RPMI7951 (cell line): ENCODE measurements around the gene CHST1. TPM values are rescaled to one million over a fixed set of nuclear protein-coding genes. Genes with fewer than 3 reads are reported as not detected.

Experiments
- DNase-seq: peaks from one replicate; pipeline ENCODE4 v3.0.0-alpha.2; 2012; ENCODE audit warnings: low read depth
- total RNA-seq: library from RNA; depleted of rRNA; stranded (reverse); fragments of >200 nt; shearing (Covaris generic); gene quantifications from 2 replicates; pipeline ENCODE4 v1.2.3, GENCODE V29; 2014

Gene CHST1
- total RNA-seq, 1 experiment from 2014 or later = 0.36 TPM

DNA sequence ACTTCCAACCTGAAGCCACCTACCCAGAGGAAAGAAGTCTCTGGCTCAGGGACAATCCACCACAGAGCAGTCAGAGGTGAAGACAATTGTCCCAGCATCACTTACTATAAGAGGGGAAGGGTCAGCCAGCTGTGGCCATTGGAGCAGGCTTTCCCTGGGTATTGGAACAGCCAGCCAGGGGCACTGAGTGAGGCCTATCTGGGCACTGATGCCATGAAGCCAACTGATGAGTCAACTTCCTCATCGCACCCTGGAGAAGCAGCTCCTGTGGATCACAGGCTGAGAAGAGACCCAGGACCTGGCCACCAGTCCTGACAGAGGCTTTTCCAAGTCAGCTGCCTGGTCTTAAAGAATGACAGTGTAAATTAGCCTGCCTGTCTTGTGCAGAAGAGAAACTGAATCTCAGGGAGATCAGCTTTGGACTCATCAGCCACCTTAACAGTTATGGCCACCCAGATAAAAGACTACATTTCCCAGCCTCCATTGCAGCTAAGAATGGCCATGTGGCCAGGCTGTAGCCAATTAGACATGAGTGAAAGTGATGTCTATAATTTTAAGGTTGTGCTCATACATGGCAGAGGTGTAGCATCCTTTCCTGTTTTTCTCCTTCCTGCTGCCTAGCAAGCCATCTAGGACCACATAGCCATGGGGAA, 19.0 kb downstream of the CHST1 start:
- DNase-seq = peak; percentile 25

GRCh38 chr11:45644981-45645889, 20.2 kb downstream of the CHST1 start:
- DNase-seq = no peak

DNA sequence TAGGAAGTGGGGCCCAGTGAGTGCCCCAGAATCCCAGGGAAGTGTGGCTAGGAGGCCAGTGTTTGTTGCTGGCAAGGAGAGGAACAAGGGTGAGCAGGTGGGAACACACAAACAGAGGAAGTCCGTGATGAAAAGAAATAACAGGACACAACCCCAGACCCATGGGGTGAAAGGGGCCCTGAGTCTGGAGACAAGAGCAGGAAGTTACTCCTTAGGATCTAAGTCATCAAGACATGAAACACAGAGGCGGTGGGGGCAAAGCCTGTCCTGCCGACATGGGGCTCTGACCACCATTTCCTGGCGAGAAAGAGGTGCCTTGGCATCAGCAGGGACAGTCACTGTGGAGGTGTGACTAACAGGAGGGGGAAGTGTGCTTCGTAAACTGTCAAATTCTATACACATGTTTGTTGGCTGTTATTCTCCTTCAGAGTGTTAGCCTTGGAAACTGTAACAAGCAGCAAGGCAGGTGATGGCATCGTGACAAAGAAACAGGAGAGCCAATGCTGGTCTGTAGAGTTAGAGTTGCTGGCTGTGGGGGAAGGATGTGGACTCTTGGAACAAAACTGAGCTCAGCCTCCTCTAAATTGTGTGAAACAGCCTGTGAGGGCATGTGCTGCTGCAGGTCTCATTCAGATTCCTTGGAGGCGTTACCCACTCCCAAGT, 21.7 kb downstream of the CHST1 start:
- DNase-seq = no peak

DNA sequence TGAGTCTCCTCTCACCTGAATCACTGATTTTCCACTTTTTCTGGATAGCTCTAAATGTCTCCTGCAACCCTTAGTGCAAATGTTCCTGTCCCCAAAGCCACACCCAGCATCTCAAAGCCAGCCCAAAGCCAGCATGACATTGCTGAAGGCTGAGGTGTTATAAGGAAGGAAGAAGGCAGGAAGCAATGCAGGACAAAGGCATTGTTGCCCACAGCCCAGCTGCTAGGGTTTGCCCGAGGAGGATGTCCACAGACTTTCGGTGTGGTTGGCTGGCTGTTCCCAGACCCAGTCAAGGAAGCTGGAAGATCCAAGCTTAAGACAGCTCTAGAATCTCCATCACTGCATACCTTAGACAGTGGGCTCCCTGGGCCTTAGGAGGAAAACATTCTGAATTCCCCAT, 23.5 kb downstream of the CHST1 start:
- no peak for DNase-seq

DNA sequence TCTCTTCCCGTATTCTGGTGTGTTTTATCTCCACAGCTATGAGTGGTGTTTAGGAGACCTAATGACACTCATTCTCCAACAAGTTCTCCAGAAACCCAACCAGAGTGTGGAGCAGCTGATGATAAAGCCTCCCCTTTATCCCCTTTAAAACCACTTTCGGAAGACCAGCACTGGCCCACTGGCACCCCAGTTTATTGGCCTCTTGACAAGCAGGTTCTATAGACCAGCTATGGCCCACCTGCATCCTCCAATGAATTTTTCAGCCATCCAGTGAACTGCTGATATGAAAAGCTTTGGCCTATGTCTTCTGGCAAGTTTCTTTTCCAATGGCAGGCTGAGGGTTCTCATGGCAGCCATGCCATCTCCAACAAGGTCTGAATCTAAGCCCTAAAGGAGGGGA, 27.4 kb downstream of the CHST1 start:
- no peak for DNase-seq

GRCh38 chr11:45635907-45636306, 29.5 kb downstream of the CHST1 start:
- no peak for DNase-seq

DNA sequence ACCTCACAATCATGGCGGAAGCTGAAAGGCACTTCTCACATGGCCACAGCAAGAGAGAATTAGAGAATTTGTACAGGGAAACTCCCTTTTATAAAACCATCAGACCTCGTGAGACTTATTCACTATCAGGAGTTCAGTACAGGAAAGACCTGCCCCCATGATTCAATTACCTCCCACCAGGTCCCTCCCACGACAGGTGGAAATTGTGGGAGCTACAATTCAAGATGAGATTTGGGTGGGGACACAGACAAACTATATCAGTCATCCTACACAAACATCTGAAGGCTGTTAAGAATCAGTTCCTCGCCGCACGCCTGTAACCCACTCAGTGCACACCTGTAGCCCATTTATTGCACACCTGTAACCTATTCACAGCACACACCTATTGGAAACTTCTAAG, 39.8 kb downstream of the CHST1 start:
- no peak for DNase-seq

- no peak for DNase-seq
These were observed 41.3 kb downstream of the CHST1 start for GRCh38 chr11:45624095-45624494.

- DNase-seq = no peak
These were observed 42.6 kb downstream of the CHST1 start for GRCh38 chr11:45622861-45623260.

DNA sequence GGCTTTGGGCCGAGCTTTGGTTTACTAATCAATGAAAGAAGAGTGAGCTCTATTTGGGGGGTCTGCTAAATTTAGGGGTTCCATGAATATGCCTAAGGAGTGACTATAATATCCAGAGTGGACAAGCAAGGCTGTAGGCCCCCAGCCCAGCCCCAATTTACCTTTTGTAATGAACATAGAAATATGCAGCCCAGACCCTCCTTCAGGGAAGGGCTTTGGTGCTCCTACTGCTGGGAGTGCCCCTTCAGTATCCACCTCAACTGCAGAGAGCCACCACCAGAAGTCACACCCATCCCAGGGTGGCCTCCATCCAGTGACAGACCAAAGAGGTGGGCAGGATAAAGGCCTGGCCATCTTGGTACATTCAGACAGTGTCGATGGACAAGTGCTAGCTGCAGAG, 43.1 kb downstream of the CHST1 start:
- DNase-seq = no peak

DNA sequence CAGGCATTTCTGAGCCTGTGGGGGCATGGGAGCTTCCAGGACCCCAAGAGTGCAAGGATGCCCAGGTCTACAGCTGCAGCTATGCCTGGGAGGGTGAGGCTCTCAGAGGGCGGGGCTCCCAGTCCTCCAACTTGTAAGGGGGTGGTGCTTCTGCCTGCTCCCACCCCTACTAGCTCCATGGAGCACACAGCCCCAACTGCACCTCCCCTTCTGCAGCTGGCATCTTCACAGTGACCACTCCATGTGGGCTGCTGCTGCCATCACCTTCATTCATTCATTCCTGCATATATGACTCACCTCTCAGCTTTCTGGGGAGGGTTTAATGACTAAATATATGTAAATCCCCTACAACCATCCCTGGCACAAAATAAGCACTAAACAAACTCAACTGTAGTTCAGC, 43.8 kb downstream of the CHST1 start:
- DNase-seq = no peak

DNA sequence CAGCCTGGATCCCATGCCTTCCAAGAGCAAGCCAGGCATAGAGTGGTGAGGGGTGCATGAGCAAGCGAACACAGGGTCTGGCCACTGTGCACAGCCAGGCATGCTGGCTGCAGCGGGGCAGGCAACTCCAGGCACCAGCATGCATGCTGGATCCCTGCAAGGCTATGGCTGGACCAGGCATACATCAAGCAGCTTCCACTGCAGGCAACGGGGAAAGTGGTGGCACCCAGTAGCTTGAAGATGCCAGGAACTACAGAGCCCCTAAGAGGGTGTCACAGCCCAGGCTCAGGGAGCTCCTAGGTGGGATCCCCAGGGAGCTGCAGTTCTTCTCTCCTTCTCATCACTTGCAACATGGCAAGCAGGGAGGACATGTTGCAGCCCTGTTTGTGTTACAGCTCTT, 45.2 kb downstream of the CHST1 start:
- no peak for DNase-seq

- DNase-seq = no peak
These were observed 46.5 kb downstream of the CHST1 start for GRCh38 chr11:45618897-45619296.

DNA sequence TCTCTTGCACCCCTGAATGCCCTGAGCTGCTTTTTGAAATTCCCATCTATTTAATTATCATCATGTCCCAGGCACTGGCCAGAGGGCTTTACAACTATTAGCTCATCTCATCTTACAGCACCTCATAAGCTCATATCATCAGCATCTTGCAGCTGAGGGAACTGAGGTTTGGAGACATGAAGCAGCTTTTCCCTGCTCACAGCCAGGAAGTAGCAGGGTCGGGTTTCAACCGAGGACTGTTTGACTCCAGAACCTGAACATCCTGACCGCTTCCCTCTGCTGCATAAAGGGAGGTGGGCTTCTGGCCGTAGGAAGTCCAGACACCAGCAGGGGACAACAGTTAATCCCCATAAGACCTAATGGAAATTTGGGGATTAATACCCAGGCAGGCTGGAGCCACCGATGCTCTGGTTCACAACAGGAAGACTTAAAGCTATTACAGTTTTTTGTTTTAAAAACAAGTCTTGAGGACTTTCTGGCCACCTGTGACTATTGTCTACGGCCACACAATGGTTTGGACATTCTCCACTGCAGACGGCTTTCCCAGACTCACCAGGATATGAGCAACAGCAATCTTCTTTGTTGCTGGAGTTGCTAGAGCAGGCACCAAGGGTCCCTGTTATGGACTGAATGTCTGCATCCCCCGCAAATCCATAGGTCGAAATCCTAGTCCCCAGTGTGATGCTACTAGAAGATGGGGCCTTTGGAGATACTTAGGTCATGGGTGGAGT, 47.4 kb downstream of the CHST1 start:
- no peak for DNase-seq

GRCh38 chr11:45616802-45617549, 48.4 kb downstream of the CHST1 start:
- no peak for DNase-seq

- no peak for DNase-seq
These were observed 50.1 kb downstream of the CHST1 start for GRCh38 chr11:45615182-45615792.

- no peak for DNase-seq
These were observed 51.1 kb downstream of the CHST1 start for GRCh38 chr11:45614196-45614828.

DNA sequence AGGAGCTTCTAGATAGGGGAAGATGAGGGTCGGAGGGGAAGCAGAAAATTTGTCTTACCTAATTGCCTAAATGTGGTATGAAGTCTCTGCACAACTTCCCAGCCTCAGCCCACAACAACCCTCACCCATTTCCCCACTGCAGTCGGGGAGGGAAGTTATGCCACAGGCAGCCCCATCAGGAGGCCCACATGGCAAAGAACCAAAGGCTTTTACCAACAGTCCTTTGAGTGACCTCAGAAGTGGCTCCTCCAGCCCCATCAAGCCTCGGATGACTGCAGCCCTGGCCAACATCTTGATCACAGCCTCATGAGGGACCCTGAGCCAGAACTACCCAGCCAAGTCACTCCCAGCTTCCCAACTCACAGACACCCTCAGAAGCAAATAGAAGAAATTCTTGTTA, 54.8 kb downstream of the CHST1 start:
- DNase-seq = no peak

- DNase-seq = no peak
These were observed 55.5 kb downstream of the CHST1 start for GRCh38 chr11:45609902-45610301.

DNA sequence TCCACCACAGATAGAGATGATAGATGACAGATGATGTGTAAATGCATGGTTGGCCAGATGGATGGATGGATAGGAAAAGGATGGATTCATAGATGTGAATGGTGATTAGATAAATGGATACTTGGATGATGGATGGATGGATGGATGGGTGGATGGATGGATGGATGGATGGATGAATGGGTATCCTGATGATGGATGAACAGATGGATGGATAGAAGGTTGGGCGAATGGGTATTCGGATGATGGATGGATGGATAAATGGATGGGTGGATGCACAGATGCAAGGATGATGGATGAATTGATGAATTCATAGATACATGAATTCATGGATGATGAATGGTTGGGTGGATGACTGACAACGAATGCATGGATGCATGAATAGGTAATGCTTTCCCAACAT, 56.1 kb downstream of the CHST1 start:
- no peak for DNase-seq
